C4-2B (cell line): Measurements from ENCODE around the gene DCBLD2.

ENCODE experiments used
- H3K27ac ChIP-seq: fragments of 450-650 bp; 2 replicates; pipeline ENCODE4 v1.5.1; 2017
- ZFX ChIP-seq: fragments of 450-650 bp; IDR thresholded peaks from 2 replicates; pipeline ENCODE4 v1.6.1; 2017
- TF ChIP-seq, protein P1 (sequence below): fragments of 450-650 bp; conservative IDR thresholded peaks from 2 replicates; pipeline ENCODE4 v1.5.1; 2017; ENCODE audit warnings: mild to moderate bottlenecking

DCBLD2 gene

DNA sequence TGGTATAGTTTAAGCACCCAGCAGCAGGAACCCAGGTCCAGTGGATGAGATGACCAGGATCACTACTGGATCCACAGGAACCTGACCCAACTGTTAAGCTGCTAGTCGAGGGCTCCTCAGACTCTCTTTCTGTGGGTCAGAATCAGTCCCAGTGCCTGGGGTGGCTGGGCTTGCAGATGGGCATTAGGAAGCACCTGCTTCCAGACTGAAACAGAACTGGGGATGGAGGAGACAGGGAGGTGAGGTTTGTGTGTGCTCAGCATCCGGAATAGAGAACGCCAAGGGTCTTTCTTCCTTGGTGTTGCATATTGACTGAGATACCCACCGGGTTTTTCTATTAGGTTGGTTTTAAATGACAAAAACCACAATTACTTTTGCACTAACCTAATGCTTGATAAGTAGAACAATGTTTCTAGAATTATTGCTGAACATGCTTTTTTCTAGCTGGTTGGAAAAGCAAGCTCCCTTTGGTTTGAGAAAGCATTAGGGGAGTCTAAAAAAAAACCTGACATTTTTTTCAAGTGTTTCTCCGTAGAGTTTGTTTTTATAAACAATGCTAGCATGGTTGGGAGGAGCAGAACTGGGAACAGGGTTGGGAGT lies 137.6 kb downstream of the DCBLD2 start:
- TF ChIP-seq ZFX, result no peak
- TF ChIP-seq, protein P1, sequence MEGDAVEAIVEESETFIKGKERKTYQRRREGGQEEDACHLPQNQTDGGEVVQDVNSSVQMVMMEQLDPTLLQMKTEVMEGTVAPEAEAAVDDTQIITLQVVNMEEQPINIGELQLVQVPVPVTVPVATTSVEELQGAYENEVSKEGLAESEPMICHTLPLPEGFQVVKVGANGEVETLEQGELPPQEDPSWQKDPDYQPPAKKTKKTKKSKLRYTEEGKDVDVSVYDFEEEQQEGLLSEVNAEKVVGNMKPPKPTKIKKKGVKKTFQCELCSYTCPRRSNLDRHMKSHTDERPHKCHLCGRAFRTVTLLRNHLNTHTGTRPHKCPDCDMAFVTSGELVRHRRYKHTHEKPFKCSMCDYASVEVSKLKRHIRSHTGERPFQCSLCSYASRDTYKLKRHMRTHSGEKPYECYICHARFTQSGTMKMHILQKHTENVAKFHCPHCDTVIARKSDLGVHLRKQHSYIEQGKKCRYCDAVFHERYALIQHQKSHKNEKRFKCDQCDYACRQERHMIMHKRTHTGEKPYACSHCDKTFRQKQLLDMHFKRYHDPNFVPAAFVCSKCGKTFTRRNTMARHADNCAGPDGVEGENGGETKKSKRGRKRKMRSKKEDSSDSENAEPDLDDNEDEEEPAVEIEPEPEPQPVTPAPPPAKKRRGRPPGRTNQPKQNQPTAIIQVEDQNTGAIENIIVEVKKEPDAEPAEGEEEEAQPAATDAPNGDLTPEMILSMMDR, result no peak

DNA sequence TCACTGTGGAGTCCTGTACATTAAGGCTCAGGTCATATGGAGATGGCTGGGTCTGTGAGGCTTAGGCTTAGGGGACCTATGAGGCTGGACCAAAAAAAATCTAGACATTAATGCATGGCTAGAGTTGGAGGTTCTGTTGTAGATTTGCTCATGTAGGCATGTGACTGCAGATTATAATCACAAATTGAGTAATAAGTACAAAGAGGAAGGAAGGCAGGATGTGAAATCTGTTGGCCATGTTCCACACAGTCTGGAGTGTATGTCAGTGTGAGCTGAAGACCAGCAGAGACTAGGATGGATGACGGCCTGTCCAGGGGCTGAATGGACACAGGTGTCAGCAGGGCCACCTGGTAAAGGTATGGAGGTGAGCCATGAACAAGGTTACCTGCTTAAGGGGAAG lies 138.4 kb downstream of the DCBLD2 start, which contains the start of gene ST3GAL6:
Gene ST3GAL6, plus strand, starts transcription at position 265 of the 400 bp plus-strand sequence. CDS start 5,101 bp downstream, outside the sequence.
- no peak within 1 kb of the TSS for H3K27ac ChIP-seq
- TF ChIP-seq, protein P1, result no peak
- TF ChIP-seq ZFX, result no peak

More for the DNA sequence above, 137.6 kb downstream of the DCBLD2 start:
- H3K27ac ChIP-seq, result no peak overlapping the region

DNA sequence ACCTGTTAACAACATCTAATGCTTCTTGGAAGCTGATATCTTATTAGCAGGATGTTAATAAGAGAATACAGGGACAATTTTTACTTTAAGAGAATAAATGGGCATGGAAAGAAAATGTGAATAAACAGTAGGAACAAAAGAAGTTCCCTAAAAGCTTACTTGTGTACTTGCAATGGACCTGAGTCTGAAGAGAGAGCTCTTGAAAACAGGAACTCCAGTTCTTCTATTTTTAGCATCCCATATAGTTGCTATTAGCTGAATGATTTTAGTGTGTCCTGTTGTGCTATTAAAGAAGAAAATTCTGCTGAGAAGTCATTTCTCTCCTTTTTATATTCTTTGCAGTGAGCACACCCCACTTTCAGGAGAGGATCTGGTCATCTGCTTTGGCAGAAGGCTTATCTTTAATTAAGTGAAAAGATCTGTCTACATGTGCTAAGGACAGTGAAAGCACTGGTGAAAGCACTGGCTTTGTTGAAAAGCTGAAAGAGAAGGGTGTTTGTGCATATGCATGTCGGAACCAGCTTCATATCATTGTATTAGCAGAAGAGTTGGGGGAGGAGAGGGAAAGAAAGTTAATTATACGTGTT lies 139.8 kb downstream of the DCBLD2 start:
- no peak overlapping the region for H3K27ac ChIP-seq
- TF ChIP-seq, protein P1, result no peak
- no peak for TF ChIP-seq ZFX

DNA sequence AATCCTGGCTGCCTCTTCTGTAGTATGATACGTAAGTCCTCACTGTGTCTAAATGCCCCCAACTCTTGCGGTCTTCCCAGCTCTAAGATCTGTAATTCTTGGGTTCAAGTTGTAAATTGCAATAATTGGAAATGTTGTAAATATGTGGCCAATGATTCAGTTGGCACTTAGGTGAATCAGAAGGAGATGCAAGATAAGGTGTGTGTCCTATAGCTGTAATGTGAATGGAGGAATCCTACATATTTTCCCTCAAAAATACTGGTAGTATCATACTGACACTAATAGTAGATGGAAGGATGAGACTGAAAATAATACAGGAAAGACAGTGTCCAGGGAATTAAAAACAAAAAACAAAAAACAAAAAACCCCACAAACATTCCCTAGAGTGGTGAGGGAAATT lies 141.9 kb downstream of the DCBLD2 start:
- TF ChIP-seq, protein P1, result no peak
- TF ChIP-seq ZFX, result no peak
- H3K27ac ChIP-seq, result no peak overlapping the region

DNA sequence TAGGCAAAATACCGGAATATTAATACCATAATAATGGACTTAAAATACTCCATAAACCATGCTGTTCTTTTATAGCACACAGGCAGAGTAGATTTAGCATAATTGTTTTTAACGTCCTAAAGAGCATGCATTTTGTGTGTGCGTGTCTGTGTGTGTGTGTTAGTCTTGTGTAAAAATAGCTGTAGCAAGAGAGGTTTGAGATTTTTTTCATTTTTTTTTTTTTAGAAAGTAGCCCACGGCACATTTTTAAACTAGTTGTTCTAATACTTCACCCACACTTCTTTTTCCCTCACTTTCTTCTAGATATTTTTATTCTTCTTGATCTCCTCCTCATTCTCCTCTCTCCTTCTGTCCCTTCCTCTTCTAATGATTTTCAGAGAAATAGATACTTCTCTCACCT lies 145.9 kb downstream of the DCBLD2 start:
- TF ChIP-seq, protein P1, result no peak
- TF ChIP-seq ZFX, result no peak
- H3K27ac ChIP-seq, result no peak overlapping the region

DNA sequence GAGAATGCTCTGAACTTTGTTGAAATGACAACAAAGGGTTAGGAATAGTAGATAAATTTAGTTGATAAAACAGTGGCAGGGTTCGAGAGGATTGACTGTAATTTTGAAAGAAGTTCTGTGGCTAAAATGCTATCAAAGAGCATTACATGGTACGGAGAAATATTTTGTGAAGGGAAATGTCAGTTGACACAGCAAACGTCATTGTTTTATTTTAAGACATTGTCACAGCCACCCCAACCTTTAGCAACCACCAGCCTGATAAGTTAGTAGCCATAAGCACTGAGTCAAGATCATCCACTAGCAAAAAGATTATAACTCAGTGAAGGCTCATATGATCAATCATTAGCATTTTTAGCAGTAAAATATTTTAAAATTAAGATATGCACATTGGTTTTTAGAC lies 147.0 kb downstream of the DCBLD2 start:
- no peak overlapping the region for H3K27ac ChIP-seq
- TF ChIP-seq ZFX, result no peak
- TF ChIP-seq, protein P1, result no peak

DNA sequence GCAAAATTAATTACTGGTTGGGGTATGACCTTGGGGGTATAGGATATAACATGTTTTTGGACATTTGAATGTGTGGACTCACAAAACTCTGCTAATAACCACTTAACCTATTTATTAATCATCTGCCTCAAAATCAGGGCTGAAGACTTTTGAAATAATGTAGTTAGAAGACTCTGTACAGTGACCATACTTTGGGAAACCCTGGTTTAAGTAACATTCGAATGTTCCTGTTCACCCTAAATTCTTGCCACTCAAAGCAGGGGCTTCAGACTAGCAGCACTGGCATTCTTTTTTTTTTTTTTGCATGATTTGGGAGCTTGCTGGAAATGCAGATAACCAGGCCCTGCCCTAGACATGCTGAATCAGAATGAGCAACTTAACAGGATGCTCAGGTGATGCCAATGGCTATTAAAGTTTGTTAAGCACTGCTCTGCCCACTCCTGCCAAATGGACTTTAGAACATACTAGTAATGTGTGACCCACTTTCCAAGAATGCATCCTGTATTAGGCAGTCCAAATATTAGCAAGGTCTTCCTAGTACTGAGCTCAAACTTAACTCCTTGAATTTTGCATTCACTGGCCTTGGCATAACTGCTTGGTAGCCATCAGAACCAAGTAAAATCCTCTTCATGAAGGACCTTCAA lies 151.1 kb downstream of the DCBLD2 start:
- H3K27ac ChIP-seq, result no peak overlapping the region
- TF ChIP-seq ZFX, result no peak
- TF ChIP-seq, protein P1, result no peak
